B cell (primary cell): Measurements from ENCODE around the gene TDRD6. TPM values are rescaled to one million over a fixed set of nuclear protein-coding genes. Genes with fewer than 3 reads are reported as not detected.

ENCODE experiments used
- ATAC-seq: fragments of 200-7000 bp; cut with Tn5 transposase; one replicate; pipeline ENCODE4 v1.10.0; 2021; ENCODE audit warnings: low read depth, mild to moderate bottlenecking, moderate number of reproducible peaks, moderate library complexity
- CTCF ChIA-PET: fragments of 350-600 bp; sonication (Branson Sonifier 250); formaldehyde crosslinking; loops from one replicate; lab custom pipeline; 2021; ENCODE audit warnings: antibody characterized with exemption, inconsistent platforms; lab: Charles Lee
- POLR2A ChIA-PET: fragments of 350-600 bp; sonication (Branson Sonifier 250); formaldehyde crosslinking; loops from one replicate; lab custom pipeline; 2021; ENCODE audit warnings: antibody characterized with exemption; lab: Charles Lee
- DNase-seq: peaks from one replicate; pipeline ENCODE4 v3.0.0; 2013
- H2AFZ ChIP-seq: 2 replicates; pipeline ENCODE4 v1.6.1; 2012; ENCODE audit warnings: mild to moderate bottlenecking, low read depth, low read length; ENCODE audit not compliant: insufficient read depth, poor library complexity, severe bottlenecking
- H3K27ac ChIP-seq, 2 donors: 1 replicate in 1 of 2; 2 replicates in 1 of 2; pipeline ENCODE4 v1.5.1; 2012 to 2013; ENCODE audit warnings: low read length in 2 of 2, mild to moderate bottlenecking in 2 of 2, moderate library complexity in 1 of 2
- H3K27me3 ChIP-seq, 4 experiments: fragments of 200-600 bp in 1 of 4; sonication (generic) in 1 of 4; replicated peaks in 1 of 4; 1 replicate in 2 of 4; 2 replicates in 2 of 4; pipeline versions ENCODE4 v1.6.1 to v1.7.0; 2013 to 2016; ENCODE audit warnings: low read length in 3 of 4, mild to moderate bottlenecking in 2 of 4, mixed read lengths in 1 of 4, moderate library complexity in 1 of 4; ENCODE audit not compliant: insufficient read depth in 4 of 4, control insufficient read depth in 3 of 4; ENCODE audit errors: control extremely low read depth in 1 of 4
- H3K36me3 ChIP-seq, 2 experiments: replicated peaks in 1 of 2; 1 replicate in 1 of 2; 2 replicates in 1 of 2; pipeline versions ENCODE4 v1.6.1 to v1.7.1; 2013; ENCODE audit warnings: low read length in 1 of 2; ENCODE audit not compliant: insufficient read depth in 2 of 2, control insufficient read depth in 1 of 2; ENCODE audit errors: control extremely low read depth in 1 of 2, extremely low read depth in 1 of 2
- H3K4me1 ChIP-seq, 2 donors: fragments of 200-600 bp in 1 of 2; sonication (generic) in 1 of 2; 1 replicate in 1 of 2; 2 replicates in 1 of 2; pipeline versions ENCODE4 v1.5.1 to v1.6.1; 2013 to 2017; ENCODE audit warnings: low read length in 2 of 2; ENCODE audit not compliant: control insufficient read depth in 2 of 2, insufficient read depth in 2 of 2
- H3K4me2 ChIP-seq: replicated peaks from 2 replicates; pipeline ENCODE3; 2012; ENCODE audit warnings: mild to moderate bottlenecking, low read depth, low read length; ENCODE audit not compliant: poor library complexity, severe bottlenecking
- H3K4me3 ChIP-seq, 5 experiments: fragments of 200-600 bp in 1 of 5; sonication (generic) in 1 of 5; 1 replicate in 3 of 5; 2 replicates in 2 of 5; pipeline versions ENCODE4 v1.5.1 to v1.7.0; 2011 to 2016; ENCODE audit warnings: low read length in 4 of 5, mild to moderate bottlenecking in 4 of 5, low read depth in 2 of 5, control low read depth in 1 of 5, moderate library complexity in 1 of 5; ENCODE audit not compliant: insufficient read depth in 1 of 5; ENCODE audit errors: control extremely low read depth in 1 of 5, extremely low read depth in 1 of 5
- H3K79me2 ChIP-seq: fragments of 200-600 bp; sonication (generic); one replicate; pipeline ENCODE4 v1.6.0; 2016; ENCODE audit warnings: low read length; ENCODE audit not compliant: control insufficient read depth, insufficient read depth
- H3K9ac ChIP-seq: fragments of 200-600 bp; sonication (generic); 2 replicates; pipeline ENCODE4 v1.6.1; 2017; ENCODE audit warnings: mild to moderate bottlenecking, low read length, moderate library complexity
- H3K9me3 ChIP-seq, 3 donors: one replicate each; pipeline versions ENCODE4 v1.6.1 to v1.7.1; 2013; ENCODE audit warnings: low read length in 2 of 3; ENCODE audit not compliant: control insufficient read depth in 2 of 3, insufficient read depth in 1 of 3; ENCODE audit errors: control extremely low read depth in 1 of 3
- H4K20me1 ChIP-seq: 2 replicates; pipeline ENCODE4 v1.6.0; 2012; ENCODE audit warnings: mild to moderate bottlenecking, low read length; ENCODE audit not compliant: insufficient read depth, control insufficient read depth, poor library complexity, severe bottlenecking
- H3K27ac Mint-ChIP-seq: one replicate; pipeline ENCODE4 v1.8.0; 2021; ENCODE audit warnings: mixed read lengths
- H3K27me3 Mint-ChIP-seq: one replicate; pipeline ENCODE4 v1.8.0; 2021; ENCODE audit warnings: mixed read lengths
- H3K4me1 Mint-ChIP-seq: one replicate; pipeline ENCODE4 v1.8.0; 2021; ENCODE audit warnings: mixed read lengths
- H3K4me3 Mint-ChIP-seq: one replicate; pipeline ENCODE4 v1.8.0; 2021; ENCODE audit warnings: mixed read lengths
- H3K9me3 Mint-ChIP-seq: one replicate; pipeline ENCODE4 v1.8.0; 2022; ENCODE audit warnings: mixed read lengths; ENCODE audit not compliant: insufficient read depth
- CTCF ChIP-seq: fragments of 200-600 bp; IDR thresholded peaks from one replicate; pipeline ENCODE4 v1.8.0; 2022; ENCODE audit warnings: antibody characterized with exemption, mild to moderate bottlenecking
- EZH2 ChIP-seq: IDR thresholded peaks from 2 replicates; pipeline ENCODE4 v1.6.1; 2012; ENCODE audit warnings: borderline replicate concordance, low read depth, mild to moderate bottlenecking, moderate library complexity, low read length; ENCODE audit not compliant: insufficient read depth, poor library complexity, severe bottlenecking
- WGBS: methylation state at CpG from one replicate; pipeline ENCODE4 v1.1.5; 2013; ENCODE audit warnings: missing lambda C conversion rate; ENCODE audit not compliant: insufficient coverage; 5-methylcytosine and 5-hydroxymethylcytosine counted together
- intact Hi-C: fragments of 100-400 bp; cut with micrococcal nuclease; formaldehyde crosslinking; loops from one replicate; pipeline ENCODE4 v1.10.0; 2022
- polyA plus RNA-seq: library from polyadenylated mRNA; depleted of rRNA; stranded (reverse); fragments of >200 nt; gene quantifications from 2 replicates; pipeline ENCODE4 v1.2.3, GENCODE V29; 2012
- total RNA-seq, 2 donors: library from RNA; stranded (reverse); fragments of 120-200 nt in 1 of 2; gene quantifications; 1 replicate in 1 of 2; 2 replicates in 1 of 2; pipeline versions ENCODE4 v1.2.3 to v1.2.4, GENCODE V29; 2013 to 2022

Gene TDRD6
- total and polyA plus RNA-seq, 2 donors (not counting 1 experiment from before 2014, with no cell fraction given) = 0.01 TPM; not detected in 1

GRCh38 chr6:46741910-46742309 lies 54.2 kb downstream of the TDRD6 start:
- Mint-ChIP-seq H3K4me1 (no peaks in the 10 kb centered on the region), H3K27ac (no peak overlapping the region), H3K9me3 (no peaks in the 10 kb centered on the region), H3K27me3 (peaks cover 31% of the 10 kb centered on the region), H3K4me3 (no peak overlapping the region)
- Histone ChIP-seq H3K36me3 (no peaks in the 10 kb centered on the region), H3K79me2 (no peaks in the 10 kb centered on the region), H3K9ac (no peak overlapping the region), H3K27ac (no peak overlapping the region), H4K20me1 (no peaks in the 10 kb centered on the region), H3K4me1 (no peaks in the 10 kb centered on the region), H3K4me2 (no peak overlapping the region), H3K27me3 (no peaks in the 10 kb centered on the region), H3K4me3 (no peak overlapping the region), H2AFZ (no peak overlapping the region), H3K9me3 (no peaks in the 10 kb centered on the region)
- WGBS = 94% methylated on average over 2 of the region's 4 CpGs
- POLR2A ChIA-PET = no interaction called here
- CTCF ChIA-PET = no interaction called here
- TF ChIP-seq CTCF (no peak), EZH2 (no peak)
- no peak for ATAC-seq
- no peak for DNase-seq
- intact Hi-C loops = no loop called here

- WGBS = 100% methylated on average over 1 of the region's 1 CpG
- H3K9ac ChIP-seq = no peak overlapping the region
- Mint-ChIP-seq H3K9me3 (no peaks in the 10 kb centered on the region), H3K27me3 (peaks cover 16% of the 10 kb centered on the region), H3K4me1 (no peaks in the 10 kb centered on the region), H3K4me3 (no peak overlapping the region), H3K27ac (no peak overlapping the region)
- H3K4me2 ChIP-seq = no peak overlapping the region
- no peak overlapping the region for H3K27ac ChIP-seq
- no peak for TF ChIP-seq CTCF
- TF ChIP-seq EZH2 = no peak
- POLR2A ChIA-PET = no interaction called here
- H4K20me1 ChIP-seq = no peaks in the 10 kb centered on the region
- intact Hi-C loops = no loop called here
- H3K79me2 ChIP-seq = no peaks in the 10 kb centered on the region
- H3K4me1 ChIP-seq = no peaks in the 10 kb centered on the region
- no peak overlapping the region for H3K4me3 ChIP-seq
- CTCF ChIA-PET = no interaction called here
- no peaks in the 10 kb centered on the region for H3K27me3 ChIP-seq
- no peak for DNase-seq
- no peaks in the 10 kb centered on the region for H3K9me3 ChIP-seq
- no peak for ATAC-seq
- H3K36me3 ChIP-seq = no peaks in the 10 kb centered on the region
- H2AFZ ChIP-seq = no peak overlapping the region
Measured at GRCh38 chr6:46743425-46744158, 55.9 kb downstream of the TDRD6 start.
